ENCODE measurements around the gene PLXNA4.

DNA sequence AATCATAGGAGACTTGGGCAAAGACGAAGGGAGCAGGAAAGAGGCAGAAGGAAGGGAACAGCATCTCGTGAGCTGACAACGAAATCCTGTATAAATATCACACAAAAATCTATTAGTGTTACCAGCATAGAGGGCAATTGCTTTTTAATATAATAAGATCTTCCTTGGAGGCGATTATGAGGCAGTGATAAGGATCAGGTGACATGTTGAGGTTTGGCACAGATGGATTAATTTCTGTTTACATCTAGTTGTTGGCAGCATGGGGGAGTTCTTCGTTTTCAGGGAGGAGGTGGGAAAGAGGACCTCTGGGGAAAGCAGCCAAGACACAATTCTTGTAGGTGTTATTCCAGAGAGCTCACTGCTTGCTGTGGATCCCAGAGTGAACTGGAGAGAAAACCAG lies 163.8 kb downstream of the PLXNA4 start:
- TF ChIP-seq, protein P1, sequence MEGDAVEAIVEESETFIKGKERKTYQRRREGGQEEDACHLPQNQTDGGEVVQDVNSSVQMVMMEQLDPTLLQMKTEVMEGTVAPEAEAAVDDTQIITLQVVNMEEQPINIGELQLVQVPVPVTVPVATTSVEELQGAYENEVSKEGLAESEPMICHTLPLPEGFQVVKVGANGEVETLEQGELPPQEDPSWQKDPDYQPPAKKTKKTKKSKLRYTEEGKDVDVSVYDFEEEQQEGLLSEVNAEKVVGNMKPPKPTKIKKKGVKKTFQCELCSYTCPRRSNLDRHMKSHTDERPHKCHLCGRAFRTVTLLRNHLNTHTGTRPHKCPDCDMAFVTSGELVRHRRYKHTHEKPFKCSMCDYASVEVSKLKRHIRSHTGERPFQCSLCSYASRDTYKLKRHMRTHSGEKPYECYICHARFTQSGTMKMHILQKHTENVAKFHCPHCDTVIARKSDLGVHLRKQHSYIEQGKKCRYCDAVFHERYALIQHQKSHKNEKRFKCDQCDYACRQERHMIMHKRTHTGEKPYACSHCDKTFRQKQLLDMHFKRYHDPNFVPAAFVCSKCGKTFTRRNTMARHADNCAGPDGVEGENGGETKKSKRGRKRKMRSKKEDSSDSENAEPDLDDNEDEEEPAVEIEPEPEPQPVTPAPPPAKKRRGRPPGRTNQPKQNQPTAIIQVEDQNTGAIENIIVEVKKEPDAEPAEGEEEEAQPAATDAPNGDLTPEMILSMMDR (IDR thresholded peaks at IDR 0.05 in 4 of 5, conservative IDR thresholded peaks at IDR 0.05 in 1 of 5) = no peak
- TF ChIP-seq POLR2A (IDR thresholded peaks at IDR 0.05) = no peak
